SU-DHL-6 (cell line): ENCODE measurements around the gene GLDN.

Source experiments
- H2AFZ ChIP-seq: fragments of 200-600 bp; sonication (generic); 2 replicates; pipeline ENCODE4 v1.6.1; 2014; ENCODE audit warnings: low read depth, mild to moderate bottlenecking, moderate library complexity, mixed read lengths, antibody characterized with exemption, low read length; ENCODE audit not compliant: severe bottlenecking
- H3F3A ChIP-seq: fragments of 200-600 bp; shearing (Covaris generic); 2 replicates; pipeline ENCODE4 v1.6.0; 2016; ENCODE audit warnings: antibody characterized with exemption, mild to moderate bottlenecking; ENCODE audit not compliant: insufficient read depth
- H3K27ac ChIP-seq: fragments of 200-600 bp; sonication (generic); 2 replicates; pipeline ENCODE4 v1.5.1; 2016; ENCODE audit warnings: low read depth, mild to moderate bottlenecking, low read length, moderate library complexity, mixed read lengths
- H3K27me3 ChIP-seq: fragments of 200-600 bp; sonication (generic), shearing (Covaris generic); 2 replicates; pipeline ENCODE4 v1.6.0; 2014; ENCODE audit warnings: mild to moderate bottlenecking, low read length
- H3K36me3 ChIP-seq: fragments of 200-600 bp; sonication (generic); 2 replicates; pipeline ENCODE4 v1.6.1; 2014; ENCODE audit warnings: mild to moderate bottlenecking, low read length, mixed read lengths
- H3K4me2 ChIP-seq: fragments of 300-600, 200-600 bp; shearing (Covaris generic), sonication (generic); 2 replicates; pipeline ENCODE4 v1.6.0; 2014; ENCODE audit warnings: low read length, low read depth, mild to moderate bottlenecking; ENCODE audit not compliant: poor library complexity, severe bottlenecking
- H3K4me3 ChIP-seq: fragments of 200-600 bp; sonication (generic); 2 replicates; pipeline ENCODE4 v1.5.1; 2014; ENCODE audit warnings: antibody characterized with exemption, low read length, mild to moderate bottlenecking, mixed read lengths; ENCODE audit not compliant: insufficient read depth, poor library complexity, severe bottlenecking
- H3K79me2 ChIP-seq: fragments of 200-600 bp; sonication (generic); 2 replicates; pipeline ENCODE4 v1.6.1; 2014; ENCODE audit warnings: mild to moderate bottlenecking, low read length, moderate library complexity; ENCODE audit not compliant: insufficient read depth
- H3K9ac ChIP-seq: fragments of 200-600 bp; sonication (generic); 2 replicates; pipeline ENCODE4 v1.7.0; 2014; ENCODE audit warnings: mild to moderate bottlenecking, low read length
- H3K9me2 ChIP-seq: fragments of 200-600 bp; sonication (generic); replicated peaks from 2 replicates; pipeline ENCODE4 v1.6.1; 2014; ENCODE audit warnings: low read length; ENCODE audit not compliant: insufficient read depth
- H3K9me3 ChIP-seq: fragments of 200-600 bp; sonication (generic); 2 replicates; pipeline ENCODE4 v1.6.1; 2014; ENCODE audit warnings: low read length, mixed read lengths; ENCODE audit not compliant: insufficient read depth
- H4K20me1 ChIP-seq: fragments of 200-600 bp; sonication (generic); 2 replicates; pipeline ENCODE4 v1.6.1; 2014; ENCODE audit warnings: low read depth, mild to moderate bottlenecking, antibody characterized with exemption, low read length, moderate library complexity, mixed read lengths
- EZH2phosphoT487 ChIP-seq: fragments of 200-600 bp; sonication (generic), shearing (Covaris generic); conservative IDR thresholded peaks from 2 replicates; pipeline ENCODE4 v1.6.1; 2018; ENCODE audit warnings: mild to moderate bottlenecking, antibody characterized with exemption, low read length, moderate library complexity, mixed read lengths
- TF ChIP-seq, protein P1 (sequence below): fragments of 200-600 bp; sonication (generic); IDR thresholded peaks from one replicate; pipeline ENCODE4 v1.5.1; 2017; ENCODE audit warnings: antibody characterized with exemption, mild to moderate bottlenecking, low read length, moderate library complexity; ENCODE audit not compliant: insufficient read depth, poor library complexity, severe bottlenecking

The GLDN gene

DNA sequence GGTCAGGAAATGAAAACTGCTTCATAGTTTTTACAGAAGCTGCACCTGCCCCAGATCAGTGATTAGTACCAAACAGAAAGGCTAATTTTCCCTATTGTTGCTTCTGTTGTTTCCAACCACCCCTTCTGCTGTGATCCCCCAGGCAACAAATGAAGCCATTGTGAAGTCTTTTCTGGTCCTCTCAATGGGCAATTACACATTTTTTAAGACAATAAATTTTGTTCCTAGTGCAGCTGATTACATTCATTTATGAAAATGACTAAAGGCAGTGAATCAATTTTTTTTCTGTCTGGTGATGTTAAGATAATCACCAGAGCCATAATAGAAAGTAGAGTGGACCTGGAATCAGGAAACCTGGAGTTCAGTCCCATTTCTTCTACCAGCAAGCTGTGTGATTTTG is 32.7 kb downstream of the GLDN start:
- Histone ChIP-seq H2AFZ (no peak overlapping the region), H3K9me3 (no peaks in the 10 kb centered on the region), H3K4me2 (no peak overlapping the region), H3K4me3 (no peak overlapping the region), H3F3A (no peaks in the 10 kb centered on the region), H3K36me3 (no peaks in the 10 kb centered on the region), H3K79me2 (no peaks in the 10 kb centered on the region), H4K20me1 (no peaks in the 10 kb centered on the region), H3K9me2 (no peaks in the 10 kb centered on the region), H3K27ac (no peak overlapping the region), H3K27me3 (no peaks in the 10 kb centered on the region), H3K9ac (no peak overlapping the region)
- no peak for TF ChIP-seq EZH2phosphoT487
- TF ChIP-seq, protein P1, sequence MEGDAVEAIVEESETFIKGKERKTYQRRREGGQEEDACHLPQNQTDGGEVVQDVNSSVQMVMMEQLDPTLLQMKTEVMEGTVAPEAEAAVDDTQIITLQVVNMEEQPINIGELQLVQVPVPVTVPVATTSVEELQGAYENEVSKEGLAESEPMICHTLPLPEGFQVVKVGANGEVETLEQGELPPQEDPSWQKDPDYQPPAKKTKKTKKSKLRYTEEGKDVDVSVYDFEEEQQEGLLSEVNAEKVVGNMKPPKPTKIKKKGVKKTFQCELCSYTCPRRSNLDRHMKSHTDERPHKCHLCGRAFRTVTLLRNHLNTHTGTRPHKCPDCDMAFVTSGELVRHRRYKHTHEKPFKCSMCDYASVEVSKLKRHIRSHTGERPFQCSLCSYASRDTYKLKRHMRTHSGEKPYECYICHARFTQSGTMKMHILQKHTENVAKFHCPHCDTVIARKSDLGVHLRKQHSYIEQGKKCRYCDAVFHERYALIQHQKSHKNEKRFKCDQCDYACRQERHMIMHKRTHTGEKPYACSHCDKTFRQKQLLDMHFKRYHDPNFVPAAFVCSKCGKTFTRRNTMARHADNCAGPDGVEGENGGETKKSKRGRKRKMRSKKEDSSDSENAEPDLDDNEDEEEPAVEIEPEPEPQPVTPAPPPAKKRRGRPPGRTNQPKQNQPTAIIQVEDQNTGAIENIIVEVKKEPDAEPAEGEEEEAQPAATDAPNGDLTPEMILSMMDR = no peak

DNA sequence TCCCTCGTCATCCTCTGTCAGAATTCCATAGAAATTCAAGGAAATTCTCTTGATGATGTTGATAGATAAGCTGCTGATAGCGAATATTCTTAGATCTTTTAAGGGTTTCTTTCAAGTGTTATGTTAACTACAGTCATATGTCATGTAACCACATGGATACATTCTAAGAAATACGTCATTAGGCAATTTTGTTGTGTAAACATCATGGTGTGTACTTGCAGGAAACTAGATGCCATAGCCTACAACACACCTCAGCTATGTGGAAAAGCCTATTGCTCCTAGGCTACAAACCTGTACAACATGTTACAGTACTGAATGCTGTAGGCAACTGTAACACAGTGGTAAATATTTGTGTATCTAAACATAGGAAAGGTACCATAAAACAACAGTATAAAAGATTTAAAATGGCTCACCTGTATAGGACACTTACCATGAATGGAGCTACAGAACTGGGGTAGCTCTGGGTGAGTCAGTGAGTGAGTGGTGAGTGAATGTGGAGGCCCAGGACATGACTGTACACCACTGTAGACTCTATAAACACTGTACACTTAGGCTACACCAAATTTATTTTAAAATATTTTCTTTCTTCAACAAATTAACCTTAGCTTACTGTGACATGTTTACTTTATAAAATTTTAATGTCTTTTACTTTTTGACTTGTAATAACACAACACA is 34.6 kb downstream of the GLDN start:
- H3K27ac ChIP-seq = no peak overlapping the region

DNA sequence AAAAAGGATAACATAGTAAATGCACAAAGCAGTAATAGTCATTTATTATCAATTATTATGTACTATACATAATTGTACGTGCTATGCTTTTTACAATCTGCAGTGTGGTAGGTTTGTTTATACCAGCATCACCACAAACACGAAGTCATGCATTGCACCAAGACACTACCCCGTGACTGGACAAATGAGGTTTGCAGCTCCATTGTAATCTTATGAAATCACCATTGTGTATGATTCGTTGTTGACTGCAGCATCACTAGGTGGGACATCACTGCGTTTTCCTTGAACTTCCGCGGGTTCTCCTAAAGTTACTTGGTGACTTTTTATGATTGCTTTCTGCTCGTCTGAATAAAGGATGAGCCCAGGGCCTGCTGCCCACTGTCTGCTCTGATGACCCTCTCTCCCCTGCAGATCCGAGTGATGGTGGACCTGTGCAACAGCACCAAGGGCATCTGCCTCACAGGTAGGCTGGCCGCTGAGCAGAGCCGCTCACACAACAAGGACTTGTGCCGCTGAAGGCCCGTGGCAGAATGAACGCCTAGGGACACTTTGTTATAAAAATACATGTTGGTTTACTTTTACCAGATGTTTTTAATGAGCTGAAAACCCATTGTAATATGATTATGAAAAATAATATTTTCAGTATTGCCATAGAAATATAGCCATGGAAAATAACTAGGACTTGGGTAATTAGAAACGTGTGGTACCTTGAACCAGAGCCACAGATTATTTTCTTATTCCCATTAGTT is 35.8 kb downstream of the GLDN start:
- H2AFZ ChIP-seq = no peak overlapping the region
- no peak overlapping the region for H3K9ac ChIP-seq

More for the DNA sequence above, 34.6 kb downstream of the GLDN start:
- H3K9me3 ChIP-seq = no peaks in the 10 kb centered on the region
- no peaks in the 10 kb centered on the region for H3K36me3 ChIP-seq
- TF ChIP-seq, protein P1 = no peak
- no peak for TF ChIP-seq EZH2phosphoT487
- H3K9ac ChIP-seq = no peak overlapping the region
- H3K4me3 ChIP-seq = no peak overlapping the region
- no peaks in the 10 kb centered on the region for H3F3A ChIP-seq
- H3K79me2 ChIP-seq = no peaks in the 10 kb centered on the region
- H3K9me2 ChIP-seq = no peaks in the 10 kb centered on the region
- H4K20me1 ChIP-seq = no peaks in the 10 kb centered on the region
- H2AFZ ChIP-seq = no peak overlapping the region
- H3K27me3 ChIP-seq = no peaks in the 10 kb centered on the region
- H3K4me2 ChIP-seq = no peak overlapping the region

More for the DNA sequence above, 35.8 kb downstream of the GLDN start:
- H3K9me3 ChIP-seq = no peaks in the 10 kb centered on the region
- no peak overlapping the region for H3K4me3 ChIP-seq
- H3K4me2 ChIP-seq = no peak overlapping the region
- no peaks in the 10 kb centered on the region for H3K27me3 ChIP-seq
- H3F3A ChIP-seq = no peaks in the 10 kb centered on the region
- no peaks in the 10 kb centered on the region for H3K79me2 ChIP-seq
- no peaks in the 10 kb centered on the region for H4K20me1 ChIP-seq
- H3K9me2 ChIP-seq = no peaks in the 10 kb centered on the region
- TF ChIP-seq, protein P1 = no peak
- TF ChIP-seq EZH2phosphoT487 = no peak
- H3K36me3 ChIP-seq = no peaks in the 10 kb centered on the region
- H3K27ac ChIP-seq = no peak overlapping the region
